GM18909 (cell line): ENCODE data around the gene TCIRG1.
"Not testable (repeated sequence)": the region's sequence is repeated elsewhere in the genome, so short reads cannot be mapped to it uniquely, and the experiment has no call there.

Experiments used
- ATAC-seq: cut with Tn5 transposase; IDR thresholded peaks from one replicate; pipeline ENCODE4 v1.9.1; 2021; ENCODE audit warnings: mild to moderate bottlenecking; ENCODE audit not compliant: unreplicated experiment, poor library complexity

Gene TCIRG1

GRCh38 chr11:68038718-68039525 is at the start of gene TCIRG1:
Gene TCIRG1, plus strand, starts transcription at chr11:68039025. Its CDS starts 2,247 bp downstream, at chr11:68041272.
- ATAC-seq = no peak

- ATAC-seq = not testable (repeated sequence)
Measured at GRCh38 chr11:67990546-67991346, 48.1 kb upstream of the TCIRG1 start.

- not testable (repeated sequence) for ATAC-seq
Measured at GRCh38 chr11:67991347-67992121, 47.3 kb upstream of the TCIRG1 start.

- not testable (repeated sequence) for ATAC-seq
Measured at GRCh38 chr11:67993821-67994220, 45.0 kb upstream of the TCIRG1 start.

- ATAC-seq = not testable (repeated sequence)
Measured at GRCh38 chr11:67994387-67994786, 44.4 kb upstream of the TCIRG1 start.

GRCh38 chr11:67995129-67995528 is 43.7 kb upstream of the TCIRG1 start:
- not testable (repeated sequence) for ATAC-seq

- not testable (repeated sequence) for ATAC-seq
Measured at GRCh38 chr11:67995579-67995978, 43.2 kb upstream of the TCIRG1 start.

- ATAC-seq = no peak
Measured at GRCh38 chr11:67996051-67996450, 42.8 kb upstream of the TCIRG1 start.

- ATAC-seq = no peak
Measured at GRCh38 chr11:67996622-67997474, 42.0 kb upstream of the TCIRG1 start.

- ATAC-seq = no peak
Measured at GRCh38 chr11:67997475-67997921, 41.3 kb upstream of the TCIRG1 start.

GRCh38 chr11:67998150-67999045 is 40.4 kb upstream of the TCIRG1 start:
- no peak for ATAC-seq

GRCh38 chr11:67999201-67999629 is 39.6 kb upstream of the TCIRG1 start:
- no peak for ATAC-seq

- ATAC-seq = no peak
Measured at GRCh38 chr11:67999704-68000103, 39.1 kb upstream of the TCIRG1 start.

- ATAC-seq = peak; percentile 18
Measured at GRCh38 chr11:68002575-68002937, 36.3 kb upstream of the TCIRG1 start.

GRCh38 chr11:68002938-68003845 is 35.6 kb upstream of the TCIRG1 start:
- ATAC-seq = peak; percentile 42

GRCh38 chr11:68003846-68004550 is 34.8 kb upstream of the TCIRG1 start, which contains the start of gene UNC93B1:
Gene UNC93B1, minus strand, starts transcription at chr11:68004097. Its CDS starts 54 bp downstream, at chr11:68004043.
- peak; percentile 57 for ATAC-seq
